Endodermal cell (in vitro differentiated cells): ENCODE measurements around the gene CCDC82. TPM values are rescaled to one million over a fixed set of nuclear protein-coding genes. Genes with fewer than 3 reads are reported as not detected.

ENCODE experiments used
- DNase-seq: peaks from one replicate; pipeline ENCODE4 v3.0.0-alpha.2; 2017
- H3K27ac ChIP-seq: 2 replicates; pipeline ENCODE4 v1.5.1; 2013; ENCODE audit warnings: mild to moderate bottlenecking, low read depth, low read length, moderate library complexity
- H3K27me3 ChIP-seq: 2 replicates; pipeline ENCODE4 v1.6.1; 2013; ENCODE audit warnings: mild to moderate bottlenecking, low read length, moderate library complexity; ENCODE audit not compliant: insufficient read depth, control insufficient read depth, poor library complexity, severe bottlenecking
- H3K36me3 ChIP-seq: 2 replicates; pipeline ENCODE4 v1.7.0; 2013; ENCODE audit warnings: mild to moderate bottlenecking, low read length, moderate library complexity; ENCODE audit not compliant: control insufficient read depth, insufficient read depth
- H3K4me1 ChIP-seq: one replicate; pipeline ENCODE4 v1.7.0; 2013; ENCODE audit warnings: low read length; ENCODE audit not compliant: control insufficient read depth, insufficient read depth
- H3K4me3 ChIP-seq: 2 replicates; pipeline ENCODE4 v1.5.1; 2013; ENCODE audit warnings: mild to moderate bottlenecking, low read length, moderate library complexity
- H3K9ac ChIP-seq: 2 replicates; pipeline ENCODE4 v1.6.1; 2013; ENCODE audit warnings: mild to moderate bottlenecking, low read length, moderate library complexity; ENCODE audit not compliant: poor library complexity, severe bottlenecking; ENCODE audit errors: extremely low read depth
- H3K9me3 ChIP-seq: 2 replicates; pipeline ENCODE4 v1.6.1; 2013; ENCODE audit warnings: mild to moderate bottlenecking, low read length, moderate library complexity; ENCODE audit not compliant: control insufficient read depth
- H3K27ac Mint-ChIP-seq: 2 replicates; pipeline ENCODE4 v1.8.0; 2020; ENCODE audit warnings: mixed read lengths
- H3K27me3 Mint-ChIP-seq: 2 replicates; pipeline ENCODE4 v1.8.0; 2021; ENCODE audit warnings: mild to moderate bottlenecking, mixed read lengths; ENCODE audit not compliant: insufficient read depth
- H3K36me3 Mint-ChIP-seq: 2 replicates; pipeline ENCODE4 v1.8.0; 2020; ENCODE audit warnings: low read depth, mixed read lengths
- H3K4me1 Mint-ChIP-seq: 2 replicates; pipeline ENCODE4 v1.8.0; 2020; ENCODE audit warnings: mixed read lengths
- H3K4me3 Mint-ChIP-seq: 2 replicates; pipeline ENCODE4 v1.8.0; 2020; ENCODE audit warnings: mild to moderate bottlenecking, moderate library complexity, mixed read lengths
- H3K9me3 Mint-ChIP-seq: 2 replicates; pipeline ENCODE4 v1.8.0; 2020; ENCODE audit warnings: mild to moderate bottlenecking, mixed read lengths
- CTCF ChIP-seq: fragments of 200-600 bp; sonication (generic); conservative IDR thresholded peaks from 2 replicates; pipeline ENCODE4 v1.5.0; 2021; ENCODE audit warnings: antibody characterized with exemption, mild to moderate bottlenecking
- WGBS, 2 experiments: methylation state at CpG; one replicate each; pipeline versions ENCODE4 v1.1.5 to v1.1.7; 2013; ENCODE audit warnings: missing lambda C conversion rate in 2 of 2, mixed read lengths in 1 of 2; ENCODE audit not compliant: insufficient coverage in 1 of 2, insufficient read length in 1 of 2; 5-methylcytosine and 5-hydroxymethylcytosine counted together
- total RNA-seq, 2 donors: library from RNA; stranded (reverse); fragmentation: NEBNext Ultra II Directional in 1 of 2; extraction: Animal tissue kit (Norgen Biotek cat#: 25700) in 1 of 2; gene quantifications; 2 replicates in 1 of 2; 3 replicates in 1 of 2; pipeline ENCODE4 v1.2.1, GENCODE V29; 2021

Gene CCDC82
- total RNA-seq, 2 donors from 2014 or later = 16.3 to 25.7 TPM

GRCh38 chr11:96361778-96362177 lies 27.9 kb downstream of the CCDC82 start:
- H3K4me1 Mint-ChIP-seq = no peaks in the 10 kb centered on the region
- no peak for DNase-seq
- Histone ChIP-seq H3K27me3 (no peaks in the 10 kb centered on the region), H3K27ac (no peak overlapping the region), H3K9ac (no peak overlapping the region), H3K9me3 (no peaks in the 10 kb centered on the region), H3K36me3 (peaks cover 47% of the 10 kb centered on the region), H3K4me1 (no peaks in the 10 kb centered on the region), H3K4me3 (no peak overlapping the region)
- no peaks in the 10 kb centered on the region for H3K27me3 Mint-ChIP-seq
- peaks cover 17% of the 10 kb centered on the region for H3K36me3 Mint-ChIP-seq
- no peak overlapping the region for H3K4me3 Mint-ChIP-seq
- WGBS, 2 experiments = 93 to 94% methylated on average over 1 to 2 of the region's 2 CpGs
- no peak overlapping the region for H3K27ac Mint-ChIP-seq
- H3K9me3 Mint-ChIP-seq = no peaks in the 10 kb centered on the region
- TF ChIP-seq CTCF = no peak

GRCh38 chr11:96358321-96358720 lies 31.4 kb downstream of the CCDC82 start:
- Mint-ChIP-seq H3K4me1 (no peaks in the 10 kb centered on the region), H3K36me3 (peaks cover 33% of the 10 kb centered on the region), H3K27ac (no peak overlapping the region), H3K27me3 (no peaks in the 10 kb centered on the region), H3K4me3 (no peak overlapping the region), H3K9me3 (no peaks in the 10 kb centered on the region)
- Histone ChIP-seq H3K9me3 (no peaks in the 10 kb centered on the region), H3K27me3 (no peaks in the 10 kb centered on the region), H3K9ac (no peak overlapping the region), H3K27ac (no peak overlapping the region), H3K36me3 (peaks cover 46% of the 10 kb centered on the region), H3K4me3 (no peak overlapping the region), H3K4me1 (no peaks in the 10 kb centered on the region)
- WGBS, 2 experiments = 91 to 100% methylated on average over 1 to 3 of the region's 3 CpGs
- TF ChIP-seq CTCF = no peak
- DNase-seq = no peak

GRCh38 chr11:96357794-96358193 lies 31.9 kb downstream of the CCDC82 start:
- Histone ChIP-seq H3K9me3 (no peaks in the 10 kb centered on the region), H3K27ac (no peak overlapping the region), H3K4me3 (no peak overlapping the region), H3K9ac (no peak overlapping the region), H3K27me3 (no peaks in the 10 kb centered on the region), H3K36me3 (peaks cover 46% of the 10 kb centered on the region), H3K4me1 (no peaks in the 10 kb centered on the region)
- Mint-ChIP-seq H3K4me1 (no peaks in the 10 kb centered on the region), H3K27ac (no peak overlapping the region), H3K36me3 (peaks cover 33% of the 10 kb centered on the region), H3K9me3 (no peaks in the 10 kb centered on the region), H3K4me3 (no peak overlapping the region), H3K27me3 (no peaks in the 10 kb centered on the region)
- 91 to 100% methylated on average over 1 of the region's 1 CpG for WGBS, 2 experiments
- TF ChIP-seq CTCF = no peak
- no peak for DNase-seq
